Activated CD4-positive, alpha-beta T cell treated with anti-CD3 and anti-CD28 coated beads for 36 hours (primary cell): Measurements from ENCODE around the gene SLC14A1. TPM values are rescaled to one million over a fixed set of nuclear protein-coding genes. Genes with fewer than 3 reads are reported as not detected.

ENCODE experiments used
- ATAC-seq: fragments of 200-7000 bp; cut with Tn5 transposase; one replicate; pipeline ENCODE4 v1.10.0; 2021; ENCODE audit warnings: mild to moderate bottlenecking, moderate library complexity
- CTCF ChIA-PET: fragments of 350-600 bp; sonication (Branson Sonifier 250); formaldehyde crosslinking; loops from one replicate; lab custom pipeline; 2021; ENCODE audit warnings: antibody characterized with exemption; lab: Charles Lee
- POLR2A ChIA-PET: fragments of 350-600 bp; sonication (Branson Sonifier 250); formaldehyde crosslinking; loops from one replicate; lab custom pipeline; 2021; ENCODE audit warnings: antibody characterized with exemption, inconsistent platforms; lab: Charles Lee
- DNase-seq: peaks from one replicate; pipeline ENCODE4 v3.0.0-alpha.2; 2020
- H3K27ac Mint-ChIP-seq: one replicate; pipeline ENCODE4 v1.8.0; 2021; ENCODE audit warnings: mixed read lengths
- H3K27me3 Mint-ChIP-seq: one replicate; pipeline ENCODE4 v1.8.0; 2021; ENCODE audit warnings: mixed read lengths
- H3K36me3 Mint-ChIP-seq: one replicate; pipeline ENCODE4 v1.8.0; 2021; ENCODE audit warnings: low read depth, mixed read lengths
- H3K4me1 Mint-ChIP-seq: one replicate; pipeline ENCODE4 v1.8.0; 2021; ENCODE audit warnings: mixed read lengths
- H3K4me3 Mint-ChIP-seq: one replicate; pipeline ENCODE4 v1.8.0; 2021; ENCODE audit warnings: mild to moderate bottlenecking, moderate library complexity, mixed read lengths
- H3K9me3 Mint-ChIP-seq: one replicate; pipeline ENCODE4 v1.8.0; 2021; ENCODE audit warnings: low read depth, mixed read lengths
- intact Hi-C, 2 experiments: fragments of 100-400 bp; cut with DNase I in 1 of 2; cut with micrococcal nuclease in 1 of 2; formaldehyde crosslinking; loops; one replicate each; pipeline versions ENCODE4 v1.14.2 to v1.15.1; 2022 to 2024; cut with DNase I, micrococcal nuclease
- total RNA-seq, 2 experiments: library from RNA; stranded (reverse); gene quantifications; one replicate each; pipeline ENCODE4 v1.2.3, GENCODE V29; 2021

SLC14A1 gene
- total RNA-seq, 2 experiments from 2014 or later, result 1.3 to 1.5 TPM

GRCh38 chr18:45738660-45739059 is 14.7 kb downstream of the SLC14A1 start:
- Mint-ChIP-seq H3K9me3 (no peaks in the 10 kb centered on the region), H3K27me3 (no peaks in the 10 kb centered on the region), H3K4me1 (no peaks in the 10 kb centered on the region), H3K36me3 (no peaks in the 10 kb centered on the region), H3K4me3 (no peak overlapping the region), H3K27ac (no peak overlapping the region)
- intact Hi-C loops, result no loop called here
- ATAC-seq, result no peak
- ChIA-PET CTCF (interaction anchor here (0.7 to 1.3 kb wide), 4 partner anchors 16 to 255 kb away, joined by 3 to 5 read pairs (median 3); no protein-coding TSS in a partner anchor), POLR2A (no interaction called here)
- DNase-seq, result no peak

DNA sequence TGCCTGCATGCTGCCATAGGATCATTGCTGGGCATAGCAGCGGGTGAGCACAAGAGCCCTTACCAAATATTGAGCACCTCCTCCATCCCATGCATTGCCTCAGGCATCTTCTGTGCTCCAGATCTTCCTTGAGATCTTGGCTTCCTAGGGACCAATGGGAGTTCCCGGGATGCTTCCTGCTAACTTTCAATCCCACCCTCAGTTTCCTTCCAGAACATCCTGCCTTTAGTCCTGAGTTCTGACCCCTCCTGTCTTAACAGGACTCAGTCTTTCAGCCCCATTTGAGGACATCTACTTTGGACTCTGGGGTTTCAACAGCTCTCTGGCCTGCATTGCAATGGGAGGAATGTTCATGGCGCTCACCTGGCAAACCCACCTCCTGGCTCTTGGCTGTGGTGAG is 15.3 kb downstream of the SLC14A1 start:
- ATAC-seq (no peak), DNase-seq (no peak)
- H3K27ac Mint-ChIP-seq, result no peak overlapping the region
- no peak overlapping the region for H3K4me3 Mint-ChIP-seq
- no peaks in the 10 kb centered on the region for H3K9me3 Mint-ChIP-seq
- ChIA-PET CTCF (interaction anchor here (0.7 to 1.3 kb wide), 2 partner anchors 16 to 255 kb away, joined by 3 to 5 read pairs; no protein-coding TSS in a partner anchor), POLR2A (no interaction called here)
- no peaks in the 10 kb centered on the region for H3K4me1 Mint-ChIP-seq
- H3K27me3 Mint-ChIP-seq, result no peaks in the 10 kb centered on the region
- intact Hi-C loops, result no loop called here
- H3K36me3 Mint-ChIP-seq, result no peaks in the 10 kb centered on the region

- H3K4me3 Mint-ChIP-seq, result no peak overlapping the region
- CTCF ChIA-PET, result no interaction called here
- H3K4me1 Mint-ChIP-seq, result no peaks in the 10 kb centered on the region
Measured at GRCh38 chr18:45739848-45740247, 15.9 kb downstream of the SLC14A1 start.

GRCh38 chr18:45741056-45741455 is 17.1 kb downstream of the SLC14A1 start:
- Mint-ChIP-seq H3K27ac (no peak overlapping the region), H3K4me1 (no peaks in the 10 kb centered on the region), H3K36me3 (no peaks in the 10 kb centered on the region), H3K27me3 (no peaks in the 10 kb centered on the region), H3K4me3 (no peak overlapping the region), H3K9me3 (no peaks in the 10 kb centered on the region)
- intact Hi-C loops, result no loop called here
- POLR2A ChIA-PET, result no interaction called here
- ATAC-seq (no peak), DNase-seq (no peak)
- CTCF ChIA-PET, result no interaction called here

More at GRCh38 chr18:45739848-45740247, 15.9 kb downstream of the SLC14A1 start:
- POLR2A ChIA-PET, result no interaction called here
- H3K36me3 Mint-ChIP-seq, result no peaks in the 10 kb centered on the region
- H3K27me3 Mint-ChIP-seq, result no peaks in the 10 kb centered on the region
- DNase-seq (no peak), ATAC-seq (no peak)
- intact Hi-C loops, result no loop called here
- no peak overlapping the region for H3K27ac Mint-ChIP-seq
- no peaks in the 10 kb centered on the region for H3K9me3 Mint-ChIP-seq

GRCh38 chr18:45745817-45746461 is 22.0 kb downstream of the SLC14A1 start:
- DNase-seq (no peak), ATAC-seq (no peak)
- H3K27ac Mint-ChIP-seq, result no peak overlapping the region
- intact Hi-C loops, result no loop called here
- no peaks in the 10 kb centered on the region for H3K9me3 Mint-ChIP-seq
- CTCF ChIA-PET, result interaction anchor here (0.6 to 1.4 kb wide), 5 partner anchors 20 to 135 kb away, joined by 3 to 4 read pairs (median 3); no protein-coding TSS in a partner anchor
- no peak overlapping the region for H3K4me3 Mint-ChIP-seq
- no peaks in the 10 kb centered on the region for H3K27me3 Mint-ChIP-seq
- POLR2A ChIA-PET, result interaction anchor here (0.7 kb wide), 2 partner anchors 25 to 113 kb away, joined by 3 read pairs; no protein-coding TSS in a partner anchor
- no peaks in the 10 kb centered on the region for H3K36me3 Mint-ChIP-seq
- no peaks in the 10 kb centered on the region for H3K4me1 Mint-ChIP-seq

GRCh38 chr18:45748501-45748900 is 24.5 kb downstream of the SLC14A1 start:
- CTCF ChIA-PET, result no interaction called here

DNA sequence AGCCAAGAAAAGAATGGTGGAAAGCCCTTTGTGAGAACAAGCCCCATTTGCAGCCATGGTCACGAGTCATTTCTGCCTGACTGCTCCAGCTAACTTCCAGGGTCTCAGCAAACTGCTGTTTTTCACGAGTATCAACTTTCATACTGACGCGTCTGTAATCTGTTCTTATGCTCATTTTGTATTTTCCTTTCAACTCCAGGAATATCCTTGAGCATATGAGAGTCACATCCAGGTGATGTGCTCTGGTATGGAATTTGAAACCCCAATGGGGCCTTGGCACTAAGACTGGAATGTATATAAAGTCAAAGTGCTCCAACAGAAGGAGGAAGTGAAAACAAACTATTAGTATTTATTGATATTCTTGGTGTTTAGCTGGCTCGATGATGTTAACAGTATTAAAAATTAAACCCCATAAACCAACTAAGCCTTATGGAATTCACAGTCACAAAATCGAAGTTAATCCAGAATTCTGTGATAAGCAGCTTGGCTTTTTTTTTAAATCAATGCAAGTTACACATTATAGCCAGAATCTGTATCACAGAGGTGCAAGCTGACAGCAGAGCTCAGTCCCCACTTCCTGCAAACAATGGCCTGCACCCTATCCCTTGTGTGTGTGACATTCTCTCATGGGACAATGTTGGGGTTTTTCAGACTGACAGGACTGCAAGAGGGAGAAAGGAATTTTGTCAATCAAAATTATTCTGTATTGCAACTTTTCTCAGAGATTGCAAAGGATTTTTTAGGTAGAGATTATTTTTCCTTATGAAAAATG is 26.1 kb downstream of the SLC14A1 start:
- Mint-ChIP-seq H3K27me3 (peaks cover 6% of the 10 kb centered on the region), H3K9me3 (no peaks in the 10 kb centered on the region), H3K4me1 (no peaks in the 10 kb centered on the region), H3K27ac (no peak overlapping the region), H3K4me3 (no peak overlapping the region), H3K36me3 (no peaks in the 10 kb centered on the region)
- CTCF ChIA-PET, result interaction anchor here (0.7 to 1.4 kb wide), 6 partner anchors 11 to 470 kb away, joined by 3 to 4 read pairs (median 3); no protein-coding TSS in a partner anchor
- intact Hi-C loops, result no loop called here
- POLR2A ChIA-PET, result no interaction called here
- ATAC-seq, result no peak
- no peak for DNase-seq

More at GRCh38 chr18:45748501-45748900, 24.5 kb downstream of the SLC14A1 start:
- ATAC-seq (no peak), DNase-seq (no peak)
- no peaks in the 10 kb centered on the region for H3K4me1 Mint-ChIP-seq
- POLR2A ChIA-PET, result no interaction called here
- H3K4me3 Mint-ChIP-seq, result no peak overlapping the region
- H3K36me3 Mint-ChIP-seq, result no peaks in the 10 kb centered on the region
- H3K27me3 Mint-ChIP-seq, result no peaks in the 10 kb centered on the region
- H3K9me3 Mint-ChIP-seq, result no peaks in the 10 kb centered on the region
- H3K27ac Mint-ChIP-seq, result no peak overlapping the region
- intact Hi-C loops, result no loop called here

DNA sequence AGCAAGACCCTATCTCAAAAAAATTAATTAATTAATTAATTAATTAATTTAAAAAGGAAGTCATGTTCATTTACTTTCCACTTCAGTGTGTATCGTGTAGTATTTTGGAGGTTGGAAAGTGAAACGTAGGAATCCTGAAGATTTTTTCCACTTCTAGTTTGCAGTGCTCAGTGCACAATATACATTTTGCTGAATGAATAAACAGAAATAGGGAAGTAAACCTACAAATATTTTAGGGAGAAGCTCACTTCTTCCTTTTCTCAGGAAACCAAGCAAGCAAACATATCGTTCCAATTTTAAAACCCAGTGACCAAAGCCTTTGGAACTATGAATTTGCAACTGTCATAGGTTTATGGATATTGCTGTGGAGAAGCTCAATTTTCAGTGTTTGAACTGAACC is 27.8 kb downstream of the SLC14A1 start:
- Mint-ChIP-seq H3K36me3 (no peaks in the 10 kb centered on the region), H3K9me3 (no peaks in the 10 kb centered on the region), H3K27ac (no peak overlapping the region), H3K27me3 (peaks cover 17% of the 10 kb centered on the region), H3K4me1 (no peaks in the 10 kb centered on the region), H3K4me3 (no peak overlapping the region)
- ATAC-seq (no peak), DNase-seq (no peak)
- CTCF ChIA-PET, result interaction anchor here (0.8 to 1.2 kb wide), 4 partner anchors 8 to 180 kb away, joined by 3 to 5 read pairs (median 3); no protein-coding TSS in a partner anchor
- POLR2A ChIA-PET, result interaction anchor here (0.6 kb wide), 1 partner anchor 61 kb away, joined by 3 read pairs; no protein-coding TSS in a partner anchor
- intact Hi-C loops, result no loop called here

DNA sequence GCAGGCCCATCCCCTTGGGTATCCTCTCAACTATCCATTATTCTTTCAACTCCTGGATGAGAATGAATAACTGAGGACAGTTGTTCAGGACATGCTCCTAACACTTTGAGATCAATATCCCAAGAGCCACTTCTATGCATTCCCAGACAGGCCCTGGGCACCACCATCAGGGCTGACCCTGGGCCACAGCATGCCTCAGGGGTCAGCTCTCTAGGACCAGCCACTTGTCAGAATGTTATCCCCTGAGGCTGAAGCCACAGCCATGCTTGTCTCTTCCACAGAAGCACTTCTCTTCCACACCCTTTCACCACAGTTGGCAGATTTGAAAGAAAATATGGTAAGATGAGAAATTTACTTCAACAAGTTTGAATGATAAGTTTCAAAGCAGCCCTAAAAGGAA is 28.7 kb downstream of the SLC14A1 start:
- no peak overlapping the region for H3K27ac Mint-ChIP-seq
- CTCF ChIA-PET, result interaction anchor here (0.6 to 1.2 kb wide), 3 partner anchors 55 to 127 kb away, joined by 4 to 5 read pairs (median 5); no protein-coding TSS in a partner anchor
- H3K27me3 Mint-ChIP-seq, result peaks cover 21% of the 10 kb centered on the region
- no peak overlapping the region for H3K4me3 Mint-ChIP-seq
- no peaks in the 10 kb centered on the region for H3K4me1 Mint-ChIP-seq
- H3K36me3 Mint-ChIP-seq, result no peaks in the 10 kb centered on the region
- POLR2A ChIA-PET, result no interaction called here
- intact Hi-C loops, result no loop called here
- no peaks in the 10 kb centered on the region for H3K9me3 Mint-ChIP-seq
- no peak for DNase-seq
- ATAC-seq, result no peak

GRCh38 chr18:45753286-45753685 is 29.3 kb downstream of the SLC14A1 start:
- Mint-ChIP-seq H3K36me3 (no peaks in the 10 kb centered on the region), H3K27me3 (peaks cover 21% of the 10 kb centered on the region), H3K9me3 (no peaks in the 10 kb centered on the region), H3K4me1 (no peaks in the 10 kb centered on the region), H3K27ac (no peak overlapping the region), H3K4me3 (no peak overlapping the region)
- POLR2A ChIA-PET, result no interaction called here
- intact Hi-C loops, result no loop called here
- CTCF ChIA-PET, result interaction anchor here (1.2 kb wide), 1 partner anchor 54 kb away, joined by 5 read pairs; no protein-coding TSS in a partner anchor
- DNase-seq (no peak), ATAC-seq (no peak)

GRCh38 chr18:45755934-45756333 is 32.0 kb downstream of the SLC14A1 start:
- no peak overlapping the region for H3K27ac Mint-ChIP-seq
- ChIA-PET POLR2A (no interaction called here), CTCF (interaction anchor here (0.6 to 0.9 kb wide), 3 partner anchors 118 to 271 kb away, joined by 3 to 4 read pairs (median 3); no protein-coding TSS in a partner anchor)
- H3K9me3 Mint-ChIP-seq, result no peaks in the 10 kb centered on the region
- ATAC-seq (no peak), DNase-seq (no peak)
- no peak overlapping the region for H3K4me3 Mint-ChIP-seq
- H3K4me1 Mint-ChIP-seq, result no peaks in the 10 kb centered on the region
- intact Hi-C loops, result no loop called here
- H3K36me3 Mint-ChIP-seq, result no peaks in the 10 kb centered on the region
- peaks cover 25% of the 10 kb centered on the region for H3K27me3 Mint-ChIP-seq
